NCI-H2171 treated with DMSO at 0.1 percent for 48 hours (cell line): ENCODE measurements around the gene KIAA1549.
"Not testable (repeated sequence)": the region's sequence is repeated elsewhere in the genome, so short reads cannot be mapped to it uniquely, and the experiment has no call there.

Experiments
- DNase-seq: peaks from one replicate; lab custom pipeline; 2025; lab: John Stamatoyannopoulos, UW

KIAA1549 gene

GRCh38 chr7:138811327-138811726 is 169.9 kb downstream of the KIAA1549 start:
- DNase-seq, result not testable (repeated sequence)

GRCh38 chr7:138809346-138809745 is 171.8 kb downstream of the KIAA1549 start:
- DNase-seq, result no peak

GRCh38 chr7:138804618-138805017 is 176.6 kb downstream of the KIAA1549 start:
- DNase-seq, result no peak

DNA sequence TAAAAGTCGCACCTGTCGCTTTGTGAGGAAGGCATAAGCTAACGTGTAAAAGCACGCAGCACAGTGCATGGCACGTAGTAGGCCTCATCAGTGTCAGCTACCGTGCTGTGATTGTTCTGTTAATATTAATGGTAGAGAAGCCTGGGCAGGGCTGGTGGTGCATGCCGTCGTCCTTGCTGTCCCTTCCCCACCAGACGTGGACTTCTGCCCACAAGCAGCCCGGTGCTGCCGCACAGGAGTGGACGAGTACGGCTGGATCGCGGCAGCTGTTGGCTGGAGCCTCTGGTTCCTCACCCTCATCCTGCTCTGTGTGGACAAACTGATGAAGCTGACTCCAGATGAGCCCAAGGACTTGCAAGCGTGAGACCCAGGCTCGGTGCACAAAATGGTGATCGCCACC is 178.5 kb downstream of the KIAA1549 start:
- DNase-seq, result no peak

DNA sequence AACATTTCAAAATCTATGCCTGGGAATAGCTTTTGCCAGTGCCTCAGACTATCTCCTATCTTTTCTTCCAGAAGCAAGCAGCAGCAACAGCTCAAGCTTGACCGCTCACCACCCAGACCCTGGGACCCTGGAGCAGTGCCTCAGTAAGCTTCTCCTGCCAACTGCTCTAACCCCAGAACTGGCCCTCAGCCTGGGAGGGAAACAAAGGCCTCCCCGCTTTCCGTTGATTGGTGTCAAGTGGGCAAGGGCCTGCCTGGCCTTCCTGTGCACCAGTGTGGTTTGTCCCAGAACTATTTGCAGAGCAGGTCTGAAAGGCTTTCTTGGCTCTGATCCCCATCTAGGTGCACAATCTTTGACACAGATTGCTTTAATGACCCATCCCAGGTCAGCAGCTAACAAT is 179.9 kb downstream of the KIAA1549 start:
- DNase-seq, result no peak

- no peak for DNase-seq
These were observed 181.7 kb downstream of the KIAA1549 start for GRCh38 chr7:138799336-138800000.

DNA sequence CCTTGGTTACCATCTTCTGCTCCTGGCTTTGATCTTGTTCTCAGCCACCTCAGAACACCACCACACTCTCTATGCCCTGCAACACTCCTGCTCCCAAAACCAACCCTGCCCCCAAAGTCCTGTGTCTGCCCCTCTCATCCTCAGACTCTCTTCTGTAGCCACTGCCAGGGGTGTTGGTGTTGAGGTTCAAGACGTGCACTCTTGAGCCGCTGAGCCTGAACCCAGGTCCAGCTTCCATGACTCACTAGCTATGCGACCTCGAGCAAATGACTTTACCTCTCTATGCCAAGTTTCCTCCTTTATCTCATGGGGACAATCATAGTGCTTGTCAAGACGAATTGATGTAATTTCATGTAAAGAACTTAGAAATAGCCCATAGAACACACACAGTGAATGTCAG is 182.4 kb downstream of the KIAA1549 start:
- DNase-seq, result no peak

DNA sequence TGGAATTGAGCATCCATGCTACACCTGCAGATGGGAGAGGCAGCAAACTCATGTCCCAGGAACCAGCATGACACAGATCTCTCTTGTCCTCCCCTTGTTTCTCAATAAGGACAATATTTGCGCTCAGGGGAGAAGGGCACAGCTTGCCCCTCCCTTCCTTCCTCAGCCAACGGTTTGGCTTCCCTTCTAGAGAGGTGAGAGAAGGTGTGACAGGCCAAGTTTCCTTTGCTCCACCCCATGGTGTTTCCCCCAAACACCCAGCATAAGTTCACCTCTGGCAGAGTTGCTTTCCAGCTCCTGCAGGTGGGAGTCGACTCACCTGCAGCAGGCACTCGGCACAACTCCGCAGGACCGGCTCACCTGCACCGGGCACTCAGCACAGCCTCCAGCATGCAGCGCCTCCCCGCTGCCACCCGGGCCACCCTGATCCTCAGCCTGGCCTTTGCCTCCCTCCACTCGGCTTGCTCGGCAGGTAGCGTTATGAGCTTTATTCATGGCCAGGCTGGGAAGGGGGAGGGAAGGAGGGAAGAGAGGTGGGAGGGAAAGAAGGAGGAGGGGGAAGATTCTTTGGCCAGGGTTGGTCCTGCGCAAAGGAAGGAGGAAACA is 183.4 kb downstream of the KIAA1549 start, which contains the start of the genes ATP6V0A4 and TMEM213:
ATP6V0A4 (minus strand) TSS at position 482 of the 606 bp plus-strand sequence. CDS start 26,949 bp downstream, outside the sequence.
TMEM213 (plus strand) TSS at position 280 of the 606 bp plus-strand sequence; CDS start at position 391, 111 bp downstream.
- no peak for DNase-seq

DNA sequence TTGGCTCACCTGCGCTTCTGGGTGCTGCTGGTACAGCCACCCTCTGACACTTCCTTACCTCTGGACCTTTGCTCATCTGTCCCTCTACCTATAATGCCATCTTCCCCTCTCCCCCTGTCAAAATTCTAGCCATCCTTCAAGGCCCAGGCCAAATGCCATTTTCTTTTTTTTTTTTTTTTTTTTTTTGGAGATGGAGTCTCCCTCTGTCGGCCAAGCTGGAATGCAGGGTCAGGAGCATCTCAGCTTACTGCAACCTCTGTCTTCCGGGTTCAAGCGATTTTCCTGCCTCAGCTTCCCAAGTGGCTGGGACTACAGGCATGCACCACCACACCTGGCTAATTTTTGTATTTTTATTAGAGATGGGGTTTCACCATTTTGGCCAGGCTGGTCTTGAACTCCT is 184.1 kb downstream of the KIAA1549 start:
- DNase-seq, result not testable (repeated sequence)

DNA sequence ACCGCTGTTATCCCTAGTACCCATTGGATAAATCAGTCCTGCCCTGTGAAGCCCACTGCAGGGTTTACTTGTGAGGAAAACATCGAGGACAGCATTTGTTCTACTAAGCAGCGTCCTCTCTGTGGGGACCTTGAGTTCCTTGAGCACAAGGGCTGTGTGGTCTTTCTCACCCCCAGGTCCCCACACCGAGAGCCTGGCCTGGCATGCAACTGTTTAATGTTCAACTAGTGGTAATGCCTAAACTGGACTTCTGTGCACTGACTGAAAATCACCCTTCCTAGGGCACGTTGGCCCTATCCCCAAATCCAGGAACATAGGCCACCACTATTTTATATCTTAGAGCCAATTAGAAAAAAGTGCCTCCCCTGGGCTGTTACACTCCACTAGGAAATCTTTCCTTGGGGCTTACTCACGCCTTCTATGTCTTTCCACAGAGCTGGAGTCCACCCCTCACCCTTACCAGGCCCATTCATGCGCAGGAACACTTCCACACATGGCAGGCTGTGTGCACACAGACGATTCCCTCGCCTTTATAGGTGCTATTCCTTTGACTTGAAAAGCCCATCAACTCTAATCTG is 185.1 kb downstream of the KIAA1549 start:
- no peak for DNase-seq

- DNase-seq, result no peak
These were observed 195.4 kb downstream of the KIAA1549 start for GRCh38 chr7:138785587-138786437.

- DNase-seq, result no peak
These were observed 196.5 kb downstream of the KIAA1549 start for GRCh38 chr7:138784692-138785091.
